ENCODE measurements around the gene PTPA.

PTPA gene
- total RNA-seq: 30.8 reads per million, percentile 57 among the genes with 10 or more reads in this experiment

DNA sequence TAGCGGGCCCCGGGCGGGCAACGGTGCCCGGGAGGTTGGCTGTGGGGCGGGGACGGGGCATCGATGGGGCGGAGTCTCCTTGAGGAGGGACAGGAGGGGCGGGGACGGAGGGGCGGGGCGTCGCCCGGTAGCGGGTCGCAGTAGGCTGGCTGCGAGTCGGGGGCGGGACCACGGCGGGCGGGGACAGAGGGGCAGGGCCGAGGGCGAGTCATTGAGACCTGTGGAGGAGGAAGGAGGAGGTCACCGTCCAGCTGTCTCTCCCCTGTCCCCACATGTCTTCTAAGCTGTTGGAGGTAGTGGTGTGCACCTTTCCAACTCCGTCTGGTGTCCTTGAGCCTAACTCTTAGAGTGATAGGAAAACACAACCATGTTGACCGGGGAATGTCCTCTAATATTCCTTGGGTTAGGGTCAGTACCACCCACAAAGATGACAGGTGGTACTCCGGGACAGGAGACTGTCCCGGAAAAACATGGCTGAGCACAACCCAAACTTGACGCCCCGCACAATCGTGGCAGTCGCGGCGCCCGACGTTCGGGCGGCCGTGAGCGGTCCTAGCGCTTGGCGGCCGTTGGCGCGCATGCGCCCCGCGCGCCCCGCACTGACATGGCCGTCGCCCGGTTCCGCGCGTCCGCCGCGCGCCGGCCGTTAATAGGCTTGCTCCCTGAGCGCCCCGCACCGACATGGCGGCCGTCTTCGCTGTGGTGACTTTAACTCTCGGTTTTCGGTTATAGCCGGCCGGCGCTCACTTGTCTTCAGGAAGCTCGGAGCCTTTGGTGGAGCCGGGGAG is at the start of gene PTPA, which contains the start of gene CRAT:
PTPA (plus strand) TSS at position 676 of the 788 bp plus-strand sequence. CDS start 186 bp downstream, outside the sequence.
CRAT (minus strand) TSS at position 54 of the 788 bp plus-strand sequence. CDS start 284 bp downstream, outside the sequence.
- peak; percentile 95 for DNase-seq

DNA sequence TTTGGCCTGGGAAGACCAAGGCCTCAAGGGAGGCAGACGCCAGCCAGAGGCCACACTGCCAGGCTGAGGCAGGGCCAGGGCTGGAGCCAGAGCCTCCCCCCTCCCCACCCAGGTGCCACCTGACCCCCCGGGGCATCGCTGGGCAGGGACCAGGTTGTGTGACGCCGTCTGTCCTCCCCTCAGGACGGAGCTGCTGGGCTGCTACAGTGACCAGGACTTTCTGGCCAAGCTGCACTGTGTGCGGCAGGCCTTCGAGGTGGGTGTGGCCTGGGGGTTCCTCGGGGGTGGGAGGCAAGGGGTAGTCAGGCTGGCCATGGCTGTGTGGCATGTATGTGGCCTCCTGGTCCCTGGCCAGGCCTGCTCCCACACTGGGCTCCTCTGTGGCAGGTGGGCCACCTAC is 48.2 kb upstream of the PTPA start:
- DNase-seq: no peak

DNA sequence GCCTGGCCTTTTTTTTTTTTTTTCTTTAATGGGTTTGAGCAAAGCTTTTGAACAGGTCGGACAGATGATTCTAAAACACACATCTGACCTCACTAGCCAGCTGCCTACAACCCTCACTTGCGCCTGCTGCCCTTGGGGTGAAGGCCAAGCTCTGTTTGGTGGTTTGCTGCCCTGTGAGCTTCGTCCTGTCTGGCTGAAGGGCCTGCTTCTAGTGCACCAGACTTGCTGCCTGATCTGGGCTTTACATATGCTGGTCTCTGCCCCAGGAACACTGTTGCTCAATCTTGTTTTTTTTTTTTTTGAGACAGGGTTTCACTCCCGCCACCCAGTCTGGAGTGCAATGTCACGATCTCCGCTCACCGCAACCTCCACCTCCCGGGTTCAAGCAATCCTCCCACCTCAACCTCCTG is 46.7 kb upstream of the PTPA start:
- DNase-seq: no peak

DNA sequence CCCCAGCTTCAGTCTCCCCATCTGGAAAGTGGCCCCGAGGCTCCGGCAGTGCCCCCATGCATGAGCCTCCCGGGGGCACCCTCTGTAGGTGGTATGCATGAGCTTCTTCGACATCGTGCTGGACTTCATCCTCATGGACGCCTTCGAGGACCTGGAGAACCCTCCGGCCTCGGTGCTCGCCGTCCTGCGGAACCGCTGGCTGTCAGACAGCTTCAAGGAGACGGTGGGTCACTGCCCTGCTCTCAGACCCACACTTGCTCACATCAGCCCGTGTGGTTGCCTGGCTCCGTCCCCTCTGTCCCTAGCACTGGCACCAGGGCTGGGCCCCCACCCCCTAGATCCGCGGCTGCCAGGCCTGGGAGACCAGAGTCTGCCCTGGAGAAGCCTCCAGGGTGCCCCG is 43.1 kb upstream of the PTPA start:
- DNase-seq: no peak

DNA sequence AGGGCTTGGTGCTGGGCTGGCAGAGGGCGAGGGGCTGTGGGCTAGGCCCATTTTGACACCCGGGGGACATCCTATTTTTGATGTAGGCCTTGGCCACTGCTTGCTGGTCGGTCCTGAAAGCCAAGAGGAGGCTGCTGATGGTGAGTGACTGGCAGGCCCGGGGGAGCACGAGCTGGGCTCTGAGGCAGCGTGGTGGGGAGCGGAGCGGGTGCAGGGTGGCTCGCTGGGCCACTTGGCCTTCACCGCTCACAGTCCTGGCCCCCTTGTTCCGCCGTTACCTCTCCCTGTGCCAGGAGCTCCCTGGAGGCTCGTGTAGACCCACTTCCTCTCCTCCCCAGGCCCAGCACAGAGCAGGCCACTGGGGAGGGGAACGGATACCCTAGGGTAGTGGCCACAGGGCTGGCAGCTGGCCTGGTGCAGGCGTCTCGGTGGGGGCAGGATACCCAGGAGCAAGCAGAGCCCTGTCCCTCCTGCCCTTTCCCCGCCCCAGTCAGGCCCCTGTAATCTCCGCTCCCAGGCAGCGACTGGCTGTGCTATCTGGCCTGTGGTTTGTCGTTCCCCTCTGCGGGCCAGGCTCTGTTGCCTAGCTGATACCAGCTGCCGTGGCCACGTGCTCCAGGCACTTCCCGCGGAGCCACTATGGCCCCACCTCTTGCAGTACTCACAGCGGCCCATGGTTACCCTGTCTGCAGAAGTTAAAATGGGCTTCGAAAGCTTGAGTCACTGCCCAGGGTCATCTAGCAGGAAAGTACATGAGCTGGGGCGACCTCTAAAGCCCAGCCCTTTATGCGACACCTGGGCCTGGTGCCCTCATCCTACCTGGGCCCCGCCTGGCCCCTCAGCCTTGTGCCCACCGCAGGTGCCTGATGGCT is 42.0 kb upstream of the PTPA start:
- peak; percentile 20 for DNase-seq

DNA sequence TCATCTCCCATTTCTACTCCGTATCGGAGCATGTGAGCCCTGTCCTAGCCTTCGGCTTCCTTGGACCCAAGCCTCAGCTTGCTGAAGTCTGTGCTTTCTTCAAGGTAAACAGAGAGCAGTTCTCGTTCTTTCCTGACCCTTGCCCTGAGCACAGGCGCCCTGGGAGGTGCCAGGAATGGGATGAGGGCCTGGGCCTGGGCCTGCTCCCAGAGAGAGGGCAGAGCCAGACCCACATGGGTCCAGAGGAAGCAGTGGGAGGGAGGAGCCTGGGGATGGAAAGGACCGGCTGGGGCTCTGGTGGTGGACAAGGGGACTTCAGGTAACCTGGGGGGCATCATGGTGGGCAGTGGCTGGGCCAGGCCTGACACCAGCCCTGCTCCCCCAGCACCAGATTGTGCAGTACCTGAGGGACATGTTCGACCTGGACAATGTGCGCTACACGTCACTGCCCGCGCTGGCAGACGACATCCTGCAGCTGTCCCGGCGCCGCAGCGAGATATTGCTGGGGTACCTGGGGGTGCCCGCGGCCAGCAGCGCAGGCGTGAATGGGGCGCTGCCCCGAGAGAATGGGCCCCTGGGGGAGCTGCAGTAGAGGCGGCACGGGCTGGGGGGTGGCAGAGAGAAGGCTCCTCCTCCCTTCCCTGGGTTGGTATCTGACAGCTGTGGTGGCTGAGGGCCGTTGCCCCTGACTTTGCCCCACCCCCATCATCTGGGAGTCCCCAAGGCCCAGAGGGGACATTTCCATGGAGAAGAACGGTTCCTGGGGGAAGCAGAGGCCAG is 41.2 kb upstream of the PTPA start:
- no peak for DNase-seq

DNA sequence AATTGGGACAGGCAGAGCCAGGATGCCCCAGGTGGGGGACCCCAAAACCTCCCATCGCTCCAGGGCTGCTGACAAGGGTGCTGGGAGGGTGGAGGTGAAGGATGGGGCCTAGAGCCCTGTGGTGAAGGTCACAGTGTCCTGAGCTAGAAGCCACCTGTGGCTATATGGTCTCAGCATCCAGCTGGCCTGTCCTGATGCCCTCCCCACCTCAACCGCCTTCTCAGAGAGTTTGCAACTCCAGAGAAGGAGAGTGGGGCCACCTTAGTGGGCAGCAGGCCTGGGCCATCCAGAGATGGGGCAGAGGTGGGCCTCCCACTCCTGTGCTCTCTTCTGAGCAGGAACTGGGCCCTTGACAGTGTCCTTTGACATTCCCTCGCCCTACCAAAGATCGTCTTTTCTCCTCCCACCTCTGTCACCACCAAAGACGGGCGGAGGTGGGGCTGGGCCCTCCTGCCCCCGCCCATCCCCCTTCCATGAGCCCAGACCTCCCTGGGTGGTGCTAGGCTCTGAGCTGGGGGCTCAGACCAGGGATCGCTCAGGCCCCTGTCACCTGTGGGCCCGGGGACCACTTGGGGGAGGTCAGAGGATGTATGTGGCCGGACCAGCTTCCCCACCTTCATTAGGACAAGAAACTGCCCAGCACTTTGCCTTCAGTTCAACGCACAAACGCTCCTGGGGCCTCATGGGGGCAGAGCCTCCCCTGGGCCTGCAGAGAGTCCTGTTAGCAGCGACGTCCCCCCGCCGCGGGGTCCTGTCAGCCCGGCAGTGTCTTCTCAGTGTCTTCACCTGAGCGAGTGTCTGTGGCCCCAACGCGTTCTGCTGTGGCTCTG is 40.3 kb upstream of the PTPA start:
- DNase-seq: no peak

DNA sequence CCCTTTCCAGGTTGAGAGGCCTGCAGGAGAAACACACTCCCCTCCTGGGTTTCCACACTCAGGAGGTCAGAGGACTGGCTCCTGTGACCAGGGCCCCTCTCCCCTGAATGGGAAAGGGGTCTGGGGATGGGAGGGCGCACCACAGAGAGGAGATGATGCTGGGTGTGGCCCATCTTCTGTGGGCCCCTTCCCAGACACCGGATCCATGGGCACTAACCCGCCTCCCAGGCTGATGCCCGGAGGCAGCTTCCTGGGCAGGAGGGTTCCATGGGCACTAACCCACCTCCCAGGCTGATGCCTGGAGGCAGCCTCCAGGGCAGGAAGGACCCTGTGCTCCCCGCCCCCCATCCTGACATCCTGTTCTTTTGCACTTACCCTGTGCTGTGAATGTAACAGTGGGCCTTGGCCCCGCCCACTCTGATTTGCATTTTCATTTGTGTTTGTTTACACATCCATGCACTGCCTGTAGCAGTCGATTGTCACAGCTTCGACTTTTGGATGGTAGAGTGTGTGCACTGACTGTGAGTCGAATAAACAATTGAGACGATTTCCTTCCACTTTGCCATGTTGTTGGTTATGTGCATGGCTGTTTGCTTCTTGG is 39.6 kb upstream of the PTPA start:
- DNase-seq: no peak

DNA sequence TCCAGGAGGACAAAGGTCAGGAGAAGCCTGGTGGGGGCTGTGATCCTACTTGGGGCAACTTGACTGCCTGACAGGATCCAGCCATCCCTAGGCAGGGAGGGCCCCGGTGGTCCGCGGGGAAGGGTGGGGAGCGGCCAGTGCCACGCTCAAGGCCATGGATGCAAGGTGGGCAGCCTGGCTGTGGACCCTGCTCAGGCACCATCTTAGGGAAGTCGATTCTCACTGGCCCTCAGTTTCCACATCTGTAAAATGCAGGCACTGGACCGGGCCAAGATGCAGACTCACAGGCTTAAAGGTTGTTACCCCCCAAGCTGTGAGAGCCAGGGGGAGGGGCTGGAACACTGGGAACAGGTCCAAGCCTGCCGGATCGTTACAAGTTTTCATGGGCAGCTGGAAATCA is 39.0 kb upstream of the PTPA start:
- DNase-seq: no peak

DNA sequence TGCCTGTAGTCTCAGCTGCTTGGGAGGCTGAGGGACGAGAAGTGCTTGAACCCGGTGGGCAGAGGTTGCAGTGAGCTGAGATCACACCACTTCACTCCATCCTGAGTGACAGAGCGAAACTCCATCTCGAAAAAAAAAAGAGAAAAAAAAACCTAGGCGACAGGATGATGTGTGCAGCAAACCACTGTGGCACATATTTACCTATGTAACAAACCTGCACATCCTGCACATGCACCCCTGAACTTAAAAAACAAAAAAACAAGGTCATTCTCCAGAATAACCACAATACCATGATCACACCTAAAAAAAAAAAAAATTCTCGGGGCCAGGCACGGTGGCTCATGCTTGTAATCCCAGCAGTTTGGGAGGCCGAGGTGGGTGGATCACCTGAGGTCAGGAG is 37.8 kb upstream of the PTPA start:
- DNase-seq: no peak

DNA sequence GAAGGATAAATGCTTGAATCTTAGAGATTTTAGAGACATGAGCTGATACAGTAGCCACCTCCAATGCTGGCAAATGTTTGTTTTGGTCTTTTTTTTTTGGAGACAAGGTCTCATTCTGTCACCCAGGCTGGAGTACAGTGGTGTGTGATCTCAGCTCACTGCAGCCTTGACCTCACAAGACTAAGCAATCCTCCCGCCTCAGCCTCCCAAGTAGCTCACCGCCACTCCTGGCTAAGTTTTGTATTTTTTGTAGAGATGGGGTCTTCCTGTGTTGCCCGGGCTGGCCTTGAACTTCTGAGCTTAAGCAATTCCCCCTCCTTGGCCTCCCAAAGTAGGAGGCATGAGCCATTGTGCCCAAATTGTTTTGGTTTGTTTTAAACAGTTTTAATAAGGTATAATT is 37.1 kb upstream of the PTPA start:
- no peak for DNase-seq

DNA sequence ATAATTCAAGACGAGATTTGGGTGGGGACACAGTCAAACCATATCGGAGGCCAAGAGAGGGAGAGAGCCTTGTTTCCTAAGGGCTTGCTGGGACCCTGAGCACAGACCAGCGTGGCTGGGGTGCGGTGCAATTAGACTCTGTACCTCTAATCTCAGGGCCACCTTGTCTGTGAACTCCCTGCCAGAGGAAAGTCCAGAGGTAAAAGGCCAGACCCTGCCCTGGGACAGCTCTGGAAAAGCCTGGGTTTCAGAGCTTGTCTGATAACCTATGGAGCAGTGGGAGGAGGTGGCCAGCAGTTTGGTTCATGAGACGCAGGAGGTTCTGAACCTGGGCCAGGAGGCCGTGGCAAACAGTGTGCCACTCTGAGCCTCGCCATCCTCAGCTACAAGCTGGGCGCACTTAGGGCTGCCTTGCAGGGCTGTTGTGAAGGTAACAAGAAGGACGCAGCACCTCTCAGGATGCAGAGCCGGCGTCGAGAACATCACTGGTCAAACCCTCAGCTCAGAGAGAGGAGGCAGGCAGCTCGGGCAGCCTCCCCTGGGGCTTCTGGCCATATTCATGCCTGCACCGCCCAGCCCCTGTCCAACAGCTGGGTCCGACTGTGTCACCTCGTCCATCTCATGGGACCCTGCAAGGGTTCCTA is 35.1 kb upstream of the PTPA start:
- DNase-seq: no peak

DNA sequence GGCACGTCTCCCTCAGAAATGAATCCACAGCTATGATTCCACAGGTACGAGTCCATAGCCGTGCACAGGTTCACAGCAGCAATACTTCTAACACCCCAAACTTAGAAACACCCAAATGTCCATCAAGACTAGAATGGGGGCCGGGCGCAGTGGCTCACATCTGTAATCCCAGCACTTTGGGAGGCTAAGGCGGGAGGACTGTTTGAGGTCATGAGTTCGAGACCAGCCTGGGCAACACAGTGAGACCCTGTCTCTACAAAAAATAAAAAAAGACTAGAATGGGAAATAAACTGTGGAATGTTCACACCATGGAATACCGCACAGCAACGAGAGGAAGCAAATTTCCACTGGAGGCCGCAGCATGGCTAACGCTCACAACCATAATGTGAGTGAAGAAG is 34.6 kb upstream of the PTPA start:
- no peak for DNase-seq

DNA sequence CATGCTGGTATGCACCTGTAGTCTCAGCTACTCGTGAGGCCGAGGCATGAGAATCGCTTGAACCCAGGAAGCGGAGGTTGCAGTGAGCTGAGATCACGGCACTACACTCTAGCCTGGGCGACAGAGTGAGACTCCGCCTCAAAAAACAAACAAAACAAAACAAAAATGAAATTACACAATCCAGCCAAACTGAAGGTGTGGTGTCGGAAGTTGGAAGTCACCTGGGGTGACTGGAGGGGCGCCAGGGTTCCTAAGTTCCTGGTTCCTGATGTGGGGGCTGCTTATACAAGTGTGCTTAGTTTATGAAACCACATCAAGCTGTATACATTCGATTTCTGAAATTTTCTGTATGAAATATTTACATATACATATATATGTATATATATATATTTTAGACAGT is 34.0 kb upstream of the PTPA start:
- no peak for DNase-seq

DNA sequence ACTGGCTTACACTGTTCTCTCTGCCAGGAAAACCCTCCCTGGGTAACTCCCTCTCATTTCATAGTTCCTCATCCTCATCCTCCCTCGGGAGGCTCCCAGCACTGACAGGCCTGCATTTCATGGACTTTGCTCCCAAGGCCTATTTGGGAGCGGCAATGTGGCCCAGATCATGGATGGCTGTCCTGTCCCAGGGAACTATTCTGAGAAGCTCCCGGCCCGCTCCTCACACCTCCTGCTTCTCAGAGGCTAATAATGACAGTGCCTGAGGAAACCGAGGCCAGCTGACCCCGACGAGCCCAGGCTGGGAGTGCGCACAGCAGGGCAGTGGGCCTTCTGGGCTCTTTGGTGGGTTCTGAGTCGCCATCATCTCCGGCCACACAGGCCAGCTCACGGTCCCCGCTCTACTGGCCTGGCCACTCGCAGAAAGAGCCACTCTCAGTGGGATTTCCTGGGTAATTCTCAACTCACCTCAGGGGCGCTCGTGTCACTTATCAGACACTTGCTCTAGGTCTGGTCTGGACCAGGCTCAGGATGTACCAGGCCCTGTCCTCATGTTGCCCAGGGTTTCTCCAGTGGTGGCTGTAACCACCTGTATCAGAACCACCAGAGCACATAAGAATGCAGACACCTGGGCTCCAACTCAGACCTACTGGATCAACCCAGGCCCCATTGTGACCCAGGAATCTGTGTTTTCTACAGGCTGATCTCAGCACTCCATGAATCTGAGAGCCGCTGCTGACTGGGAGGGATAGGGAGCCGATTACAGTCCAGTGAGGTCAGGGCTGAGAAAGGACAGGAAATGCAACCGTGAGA is 32.3 kb upstream of the PTPA start:
- DNase-seq: no peak

DNA sequence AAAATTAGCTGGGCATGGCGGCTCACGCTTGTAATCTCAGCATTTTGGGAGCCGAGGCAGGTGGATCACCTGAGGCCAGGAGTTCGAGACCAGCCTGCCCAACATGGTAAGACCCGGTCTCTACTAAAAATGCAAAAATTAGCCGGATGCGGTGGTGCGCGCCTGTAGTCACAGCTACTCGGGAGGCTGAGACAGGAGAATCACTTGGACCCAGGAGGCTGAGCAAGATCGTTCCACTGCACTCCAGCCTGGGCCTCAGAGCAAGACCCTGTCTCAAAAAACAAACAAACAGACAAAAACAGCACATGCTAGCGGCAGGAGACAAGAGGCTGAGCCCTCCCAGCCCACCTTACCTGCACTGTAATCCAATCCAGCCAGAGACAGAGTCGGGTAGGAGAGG is 31.4 kb upstream of the PTPA start:
- DNase-seq: no peak

DNA sequence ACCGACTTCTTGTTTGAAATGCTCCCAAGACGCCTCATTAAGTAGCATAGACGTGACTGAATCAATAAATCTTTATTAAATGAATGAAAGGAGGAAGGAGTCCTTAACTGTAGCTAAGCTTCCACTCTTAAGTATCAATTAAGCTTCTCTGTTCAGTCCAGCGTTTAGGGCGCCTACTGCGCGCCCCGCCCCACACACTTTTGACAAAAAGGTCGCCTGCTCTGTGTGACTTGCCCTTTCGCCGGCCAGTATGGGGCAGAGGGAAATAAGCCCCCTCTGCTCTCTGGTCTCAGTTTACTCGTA is 31.0 kb upstream of the PTPA start:
- no peak for DNase-seq

DNA sequence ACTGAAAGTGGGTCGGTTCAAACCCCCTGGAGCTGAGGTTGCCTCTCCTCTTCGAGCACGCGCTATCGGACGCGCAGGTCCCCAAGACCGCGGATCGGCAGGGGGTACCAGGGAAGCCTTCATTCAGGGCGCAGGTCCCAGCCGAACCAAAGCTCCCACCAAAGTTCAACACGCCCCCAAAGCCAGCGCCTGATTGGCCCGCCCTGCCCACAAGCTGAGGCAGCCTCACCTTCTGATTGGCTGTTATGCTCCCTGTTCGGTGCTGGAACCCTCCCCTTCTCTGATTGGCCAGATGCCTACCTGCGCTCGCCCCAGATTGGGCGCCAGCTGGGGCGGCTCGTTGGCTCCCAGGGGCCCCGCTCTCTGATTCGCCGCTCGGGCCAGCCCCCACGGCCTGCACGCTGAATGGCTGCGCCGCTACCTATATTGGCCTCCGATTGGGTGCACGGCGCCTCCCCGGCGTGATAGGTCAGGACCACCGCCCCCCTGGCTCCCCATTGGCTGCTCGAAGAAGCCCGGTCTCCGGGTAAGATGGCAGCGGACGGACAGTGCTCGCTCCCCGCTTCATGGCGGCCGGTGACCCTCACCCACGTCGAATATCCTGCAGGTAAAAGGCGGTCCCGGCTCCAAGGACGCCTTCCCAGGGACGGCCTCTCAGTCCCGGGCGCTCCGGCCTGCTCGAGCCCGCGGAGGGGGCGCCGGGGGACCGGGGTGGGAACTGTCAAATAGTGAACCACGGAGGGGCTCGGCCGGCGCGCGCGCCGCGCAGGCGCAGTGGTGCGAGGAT is 30.4 kb upstream of the PTPA start, which contains the start of gene DOLPP1:
DOLPP1 (plus strand) TSS at position 511 of the 787 bp plus-strand sequence; CDS start at position 532, 21 bp downstream.
- peak; percentile 98 for DNase-seq

DNA sequence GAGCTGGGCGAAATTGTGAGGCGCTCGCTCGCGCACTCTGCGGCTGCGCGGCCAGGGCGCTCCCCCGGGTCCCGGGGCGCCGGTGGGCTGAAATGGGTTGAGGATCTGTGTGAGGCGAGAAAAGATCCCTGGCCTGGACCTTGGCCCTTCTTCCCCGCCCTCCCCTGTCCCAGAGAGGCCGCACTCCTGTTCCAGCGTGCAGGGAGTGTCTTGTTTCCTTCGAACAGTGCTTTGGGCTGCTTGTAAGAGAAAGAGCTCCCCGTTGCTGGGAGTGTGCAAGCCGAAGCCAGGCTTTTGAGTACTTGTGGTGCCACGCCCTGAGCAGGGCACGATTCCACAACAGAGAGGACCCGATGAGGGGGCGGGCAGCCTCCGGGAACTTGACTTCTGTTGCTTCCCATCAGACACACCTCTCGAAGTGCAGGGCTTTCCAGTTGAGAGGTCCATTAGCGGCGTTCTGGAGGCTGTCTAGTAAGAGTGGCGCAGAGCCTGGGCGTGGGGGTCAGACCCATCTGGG is 29.8 kb upstream of the PTPA start:
- no peak for DNase-seq
